HG03460 (cell line): ENCODE results near the gene TBP.
A peak's percentile ranks its signal among the peaks of the same experiment; 100 is the strongest.

Source experiments
- ATAC-seq: cut with Tn5 transposase; IDR thresholded peaks from one replicate; pipeline ENCODE4 v1.9.1; 2021; ENCODE audit not compliant: unreplicated experiment

Gene TBP

GRCh38 chr6:170533792-170534191 lies 20.4 kb upstream of the TBP start:
- ATAC-seq = no peak

- ATAC-seq = no peak
Observed at GRCh38 chr6:170535004-170535403, 19.2 kb upstream of the TBP start.

GRCh38 chr6:170536671-170537070 lies 17.5 kb upstream of the TBP start:
- ATAC-seq = no peak

- ATAC-seq = no peak
Observed at GRCh38 chr6:170537329-170537728, 16.8 kb upstream of the TBP start.

- no peak for ATAC-seq
Observed at GRCh38 chr6:170542031-170542719, 12.0 kb upstream of the TBP start.

- no peak for ATAC-seq
Observed at GRCh38 chr6:170545405-170545804, 8.8 kb upstream of the TBP start.

- peak; percentile 62 for ATAC-seq
Observed at GRCh38 chr6:170552765-170553533, 1.2 kb upstream of the TBP start, which contains the start of gene PSMB1. Gene PSMB1 (minus strand): TSS chr6:170553307. CDS start chr6:170553242, 65 bp downstream.

- ATAC-seq = peak; percentile 31
Observed at GRCh38 chr6:170553534-170554012, 596 bp upstream of the TBP start.

- ATAC-seq = no peak
Observed at GRCh38 chr6:170554796-170555137, 598 bp downstream of the TBP start.

- no peak for ATAC-seq
Observed at GRCh38 chr6:170555305-170555704, 1.1 kb downstream of the TBP start.

- no peak for ATAC-seq
Observed at GRCh38 chr6:170561555-170561954, 7.4 kb downstream of the TBP start.

- no peak for ATAC-seq
Observed at GRCh38 chr6:170564936-170565530, 10.9 kb downstream of the TBP start.

GRCh38 chr6:170572704-170573466 lies 18.7 kb downstream of the TBP start:
- ATAC-seq = no peak

- no peak for ATAC-seq
Observed at GRCh38 chr6:170575250-170575649, 21.1 kb downstream of the TBP start.

GRCh38 chr6:170578909-170579308 lies 24.7 kb downstream of the TBP start:
- ATAC-seq = no peak

GRCh38 chr6:170583756-170584180 lies 29.6 kb downstream of the TBP start:
- ATAC-seq = no peak

- peak; percentile 98 for ATAC-seq
Observed at GRCh38 chr6:170584181-170584953, 30.2 kb downstream of the TBP start, which contains the start of gene PDCD2. Gene PDCD2 (minus strand): TSS chr6:170584637. CDS start chr6:170584581, 56 bp downstream.

GRCh38 chr6:170584954-170585498 lies 30.9 kb downstream of the TBP start:
- peak; percentile 31 for ATAC-seq

- ATAC-seq = no peak
Observed at GRCh38 chr6:170590725-170591124, 36.6 kb downstream of the TBP start.

- ATAC-seq = no peak
Observed at GRCh38 chr6:170596426-170596825, 42.3 kb downstream of the TBP start.
